ENCODE measurements around the gene F10. TPM values are rescaled to one million over a fixed set of nuclear protein-coding genes. Genes with fewer than 3 reads are reported as not detected.
A peak's percentile ranks its signal among the peaks of the same experiment; 100 is the strongest.

Gene F10
- 0.18 TPM for total RNA-seq (2021; ENCODE audit: unreplicated experiment)
- polyA plus RNA-seq (2012; ENCODE audit: insufficient read length): 0.61 TPM
- percentile 11 among the genes with signal in this experiment for Bru-seq, nascent RNA
- BruChase-seq, experiment 1, labeled RNA remaining after a 2-hour chase: percentile 9 among the genes with signal in this experiment
- not detected for BruChase-seq, experiment 2, labeled RNA remaining after a 6-hour chase
- long read RNA-seq, partial matches to known transcripts: 0 of 1 reads
- long read RNA-seq, other reads (novel, unspliced or antisense): 1 of 1 reads

DNA sequence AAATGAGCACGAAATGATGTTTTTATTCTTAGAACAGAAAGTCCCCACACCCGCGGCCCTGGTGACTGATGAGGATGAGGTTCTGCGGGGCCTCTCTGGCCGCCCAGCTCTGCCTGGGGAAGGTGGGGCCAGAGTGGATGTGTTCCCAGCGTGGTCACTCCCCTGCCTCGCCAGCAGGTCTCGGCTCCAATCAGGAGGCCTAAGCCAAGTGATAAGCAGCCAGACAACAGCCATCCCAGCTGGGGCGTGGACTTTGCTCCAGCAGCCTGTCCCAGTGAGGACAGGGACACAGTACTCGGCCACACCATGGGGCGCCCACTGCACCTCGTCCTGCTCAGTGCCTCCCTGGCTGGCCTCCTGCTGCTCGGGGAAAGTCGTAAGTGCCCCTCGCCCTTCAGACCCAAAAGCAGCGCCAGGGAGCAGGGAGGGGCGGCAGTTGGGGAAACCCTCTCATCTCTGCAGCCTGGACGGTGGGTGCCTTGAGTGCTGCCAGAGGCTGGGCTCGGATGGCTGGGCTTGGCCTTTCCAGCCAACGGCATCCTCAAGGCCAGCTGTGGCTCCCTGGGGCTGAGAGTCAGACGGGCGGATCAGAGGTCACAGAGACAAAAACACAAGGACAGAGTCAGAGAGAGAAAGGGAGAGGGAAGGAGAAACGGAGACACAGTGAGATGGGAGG lies at the start of gene F10:
Gene F10, plus strand, starts transcription at position 250 of the 676 bp plus-strand sequence. Its CDS starts 57 bp downstream, at position 307.
- TF ChIP-seq POLR2AphosphoS5 (IDR thresholded peaks at IDR 0.05; ENCODE audit: low read depth, low read length): no peak
- TF ChIP-seq, protein P1, sequence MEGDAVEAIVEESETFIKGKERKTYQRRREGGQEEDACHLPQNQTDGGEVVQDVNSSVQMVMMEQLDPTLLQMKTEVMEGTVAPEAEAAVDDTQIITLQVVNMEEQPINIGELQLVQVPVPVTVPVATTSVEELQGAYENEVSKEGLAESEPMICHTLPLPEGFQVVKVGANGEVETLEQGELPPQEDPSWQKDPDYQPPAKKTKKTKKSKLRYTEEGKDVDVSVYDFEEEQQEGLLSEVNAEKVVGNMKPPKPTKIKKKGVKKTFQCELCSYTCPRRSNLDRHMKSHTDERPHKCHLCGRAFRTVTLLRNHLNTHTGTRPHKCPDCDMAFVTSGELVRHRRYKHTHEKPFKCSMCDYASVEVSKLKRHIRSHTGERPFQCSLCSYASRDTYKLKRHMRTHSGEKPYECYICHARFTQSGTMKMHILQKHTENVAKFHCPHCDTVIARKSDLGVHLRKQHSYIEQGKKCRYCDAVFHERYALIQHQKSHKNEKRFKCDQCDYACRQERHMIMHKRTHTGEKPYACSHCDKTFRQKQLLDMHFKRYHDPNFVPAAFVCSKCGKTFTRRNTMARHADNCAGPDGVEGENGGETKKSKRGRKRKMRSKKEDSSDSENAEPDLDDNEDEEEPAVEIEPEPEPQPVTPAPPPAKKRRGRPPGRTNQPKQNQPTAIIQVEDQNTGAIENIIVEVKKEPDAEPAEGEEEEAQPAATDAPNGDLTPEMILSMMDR (IDR thresholded peaks at IDR 0.05): no peak
- TF ChIP-seq, protein P2, sequence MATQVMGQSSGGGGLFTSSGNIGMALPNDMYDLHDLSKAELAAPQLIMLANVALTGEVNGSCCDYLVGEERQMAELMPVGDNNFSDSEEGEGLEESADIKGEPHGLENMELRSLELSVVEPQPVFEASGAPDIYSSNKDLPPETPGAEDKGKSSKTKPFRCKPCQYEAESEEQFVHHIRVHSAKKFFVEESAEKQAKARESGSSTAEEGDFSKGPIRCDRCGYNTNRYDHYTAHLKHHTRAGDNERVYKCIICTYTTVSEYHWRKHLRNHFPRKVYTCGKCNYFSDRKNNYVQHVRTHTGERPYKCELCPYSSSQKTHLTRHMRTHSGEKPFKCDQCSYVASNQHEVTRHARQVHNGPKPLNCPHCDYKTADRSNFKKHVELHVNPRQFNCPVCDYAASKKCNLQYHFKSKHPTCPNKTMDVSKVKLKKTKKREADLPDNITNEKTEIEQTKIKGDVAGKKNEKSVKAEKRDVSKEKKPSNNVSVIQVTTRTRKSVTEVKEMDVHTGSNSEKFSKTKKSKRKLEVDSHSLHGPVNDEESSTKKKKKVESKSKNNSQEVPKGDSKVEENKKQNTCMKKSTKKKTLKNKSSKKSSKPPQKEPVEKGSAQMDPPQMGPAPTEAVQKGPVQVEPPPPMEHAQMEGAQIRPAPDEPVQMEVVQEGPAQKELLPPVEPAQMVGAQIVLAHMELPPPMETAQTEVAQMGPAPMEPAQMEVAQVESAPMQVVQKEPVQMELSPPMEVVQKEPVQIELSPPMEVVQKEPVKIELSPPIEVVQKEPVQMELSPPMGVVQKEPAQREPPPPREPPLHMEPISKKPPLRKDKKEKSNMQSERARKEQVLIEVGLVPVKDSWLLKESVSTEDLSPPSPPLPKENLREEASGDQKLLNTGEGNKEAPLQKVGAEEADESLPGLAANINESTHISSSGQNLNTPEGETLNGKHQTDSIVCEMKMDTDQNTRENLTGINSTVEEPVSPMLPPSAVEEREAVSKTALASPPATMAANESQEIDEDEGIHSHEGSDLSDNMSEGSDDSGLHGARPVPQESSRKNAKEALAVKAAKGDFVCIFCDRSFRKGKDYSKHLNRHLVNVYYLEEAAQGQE (IDR thresholded peaks at IDR 0.05; ENCODE audit: insufficient read depth in 1 of 2, low read depth in 2 of 2, low read length in 1 of 2): no peak
- no peak for TF ChIP-seq TCF7L2 (IDR thresholded peaks at IDR 0.05; ENCODE audit: low read depth, low read length)
- TF ChIP-seq SIN3A (IDR thresholded peaks at IDR 0.05; ENCODE audit: borderline replicate concordance, insufficient read depth, low read depth, low read length): no peak
- intact Hi-C loops (cut with micrococcal nuclease; ENCODE audit: unreplicated experiment): no loop called here
- Histone ChIP-seq H3K4me1 (ENCODE audit: control insufficient read depth, insufficient read depth, low read length) (no peaks in the 10 kb centered on the region), H3K27me3 (ENCODE audit: control insufficient read depth, insufficient read depth, low read length) (no peaks in the 10 kb centered on the region), H3K36me3 (ENCODE audit: control insufficient read depth, insufficient read depth, low read length) (no peaks in the 10 kb centered on the region), H3K4me3 (ENCODE audit: low read depth in 2 of 2, low read length in 2 of 2) (no peak within 1 kb of the TSS), H3K9me3 (ENCODE audit: control insufficient read depth, insufficient read depth, low read depth, low read length) (no peaks in the 10 kb centered on the region), H3K27ac (ENCODE audit: low read length) (no peak within 1 kb of the TSS)
- in situ Hi-C loops (cut with HindIII; ENCODE audit: low pct_unique_long_range_greater_than_20kb, low sequenced_read_pairs): no loop called here
- no TSS peak for BruUV-seq (replicated peaks)
- ChIA-PET POLR2A (no interaction called here), CTCF (no interaction called here)
- ATAC-seq (peak; percentile 68), DNase-seq (ENCODE audit: low read depth, low spot score) (no peak)

DNA sequence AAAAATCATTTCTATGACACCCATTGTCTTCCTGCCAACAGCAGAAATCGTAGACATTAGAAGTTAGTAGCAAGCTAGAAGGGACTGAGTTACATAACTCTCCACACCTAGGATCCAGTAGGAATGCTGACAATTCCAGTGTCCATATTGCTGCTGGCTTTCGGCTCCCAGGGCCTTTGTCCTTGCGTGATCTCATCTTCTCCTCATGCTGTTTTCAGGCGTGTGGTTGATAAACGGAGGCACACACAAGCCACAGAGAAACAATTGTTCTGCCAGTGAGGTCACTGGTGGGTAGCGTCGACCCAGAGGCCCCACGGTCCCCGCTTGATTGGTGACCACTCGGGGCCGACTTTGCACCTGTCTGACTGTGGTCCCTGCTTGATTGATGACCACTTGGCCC lies 48.7 kb upstream of the F10 start:
- POLR2A ChIA-PET: interaction anchor here (0.7 kb wide), 1 partner anchor 421 kb away, joined by 3 read pairs; no protein-coding TSS in a partner anchor
- TF ChIP-seq, protein P2 (IDR thresholded peaks at IDR 0.05; ENCODE audit: insufficient read depth in 1 of 2, low read depth in 2 of 2, low read length in 1 of 2): no peak
- TF ChIP-seq SIN3A (IDR thresholded peaks at IDR 0.05; ENCODE audit: borderline replicate concordance, insufficient read depth, low read depth, low read length): no peak
- TF ChIP-seq TCF7L2 (IDR thresholded peaks at IDR 0.05; ENCODE audit: low read depth, low read length): no peak
- TF ChIP-seq POLR2AphosphoS5 (IDR thresholded peaks at IDR 0.05; ENCODE audit: low read depth, low read length): no peak
- TF ChIP-seq, protein P1 (IDR thresholded peaks at IDR 0.05): no peak
- intact Hi-C loops (cut with micrococcal nuclease; ENCODE audit: unreplicated experiment): no loop called here

More for the DNA sequence above, 48.7 kb upstream of the F10 start:
- DNase-seq (ENCODE audit: low read depth, low spot score) (no peak), ATAC-seq (no peak)
- Histone ChIP-seq H3K27ac (ENCODE audit: low read length) (no peak overlapping the region), H3K27me3 (ENCODE audit: control insufficient read depth, insufficient read depth, low read length) (no peaks in the 10 kb centered on the region), H3K9me3 (ENCODE audit: control insufficient read depth, insufficient read depth, low read depth, low read length) (no peaks in the 10 kb centered on the region), H3K36me3 (ENCODE audit: control insufficient read depth, insufficient read depth, low read length) (no peaks in the 10 kb centered on the region), H3K4me1 (ENCODE audit: control insufficient read depth, insufficient read depth, low read length) (no peaks in the 10 kb centered on the region), H3K4me3 (ENCODE audit: low read depth in 2 of 2, low read length in 2 of 2) (no peak overlapping the region)
- CTCF ChIA-PET: no interaction called here
- in situ Hi-C loops (cut with HindIII; ENCODE audit: low pct_unique_long_range_greater_than_20kb, low sequenced_read_pairs): no loop called here
- no TSS peak for BruUV-seq (replicated peaks)

All from Panc1 (cell line).